Left cardiac atrium (tissue), 4 donors: ENCODE data around the gene FGFRL1. TPM values are rescaled to one million over a fixed set of nuclear protein-coding genes. Genes with fewer than 3 reads are reported as not detected.

Experiments used
- ATAC-seq, 2 donors: fragments of 200-7000 bp; cut with Tn5 transposase; one replicate each; pipeline ENCODE4 v1.9.1; 2020; ENCODE audit warnings: mild to moderate bottlenecking in 2 of 2, moderate library complexity in 2 of 2
- DNase-seq: peaks from one replicate; pipeline ENCODE4 v3.0.0-alpha.2; 2020
- intact Hi-C, 2 donors: fragments of 100-400 bp; cut with DNase I; formaldehyde crosslinking; loops; one replicate each; pipeline versions ENCODE4 v1.14.1 to v1.15.1; 2022 to 2023
- total RNA-seq, 2 donors: library from RNA; stranded (reverse); fragmentation: NEBNext Ultra II Directional; extraction: Animal tissue kit (Norgen Biotek cat#: 25700); gene quantifications; one replicate each; pipeline ENCODE4 v1.2.1, GENCODE V29; 2021
- donor health status: DM: no; HTN: yes; CAD: no.
- donor health status: DM: no; HTN: yes; CAD: no; lungs with severe emphysema.
- donor health status: DM: yes; HTN: yes; CAD: no.
- donor health status: Dilated cardiomyopathy.

The FGFRL1 gene
- total RNA-seq, 2 donors from 2014 or later: 21.6 to 29.0 TPM

DNA sequence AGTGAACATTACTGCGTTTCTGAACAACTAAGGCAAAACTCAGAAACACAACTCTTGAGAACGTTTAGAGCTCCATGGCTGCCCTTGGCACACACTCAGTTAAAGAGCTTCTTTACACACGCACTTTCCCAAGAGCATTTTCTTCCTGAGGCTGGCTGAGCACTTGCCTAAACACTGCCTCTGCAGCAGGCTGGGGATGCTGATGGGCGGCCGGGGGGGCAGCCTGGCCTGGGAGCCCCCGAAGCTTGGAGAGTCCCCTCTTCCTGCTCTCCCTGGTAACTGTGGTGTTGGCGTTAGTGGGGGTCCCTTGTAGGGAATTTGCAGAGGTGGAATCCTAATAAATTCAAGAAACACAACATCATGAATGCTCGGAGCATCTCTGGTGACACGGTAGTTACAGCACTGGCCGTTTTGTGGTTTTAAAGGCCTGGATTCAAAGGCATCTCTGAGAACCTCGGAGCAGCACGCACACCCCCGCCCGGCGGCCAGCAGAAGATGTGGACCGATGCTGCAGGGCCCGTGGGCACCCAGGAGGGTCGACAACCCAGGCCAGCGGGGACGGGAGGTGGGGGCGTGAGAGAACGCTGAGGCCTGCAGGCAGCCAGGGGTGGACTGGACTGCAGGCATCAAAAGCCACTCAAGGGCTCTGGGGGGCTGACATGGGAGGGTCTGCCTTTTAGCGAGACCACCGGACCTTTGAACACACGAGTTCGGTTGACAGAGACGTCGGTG is 45.4 kb downstream of the FGFRL1 start:
- no peak for DNase-seq
- no peak for ATAC-seq
- intact Hi-C loops: no loop called here

DNA sequence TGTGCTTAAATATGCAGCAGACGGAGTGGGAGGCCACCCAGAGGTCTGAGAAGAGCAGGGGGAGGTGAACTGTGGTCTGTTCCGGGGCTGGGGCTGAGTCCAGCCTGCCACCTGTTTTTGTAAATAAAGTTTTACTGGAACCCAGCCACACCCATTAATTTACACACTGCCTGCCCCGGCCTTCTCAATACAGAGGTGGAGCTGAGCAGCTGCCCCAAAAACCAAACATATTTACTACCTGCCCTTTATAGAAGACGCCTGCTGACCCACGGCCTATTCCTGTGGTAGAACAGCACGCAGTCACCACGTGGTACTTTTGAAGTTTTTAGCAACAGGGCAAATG is 45.9 kb downstream of the FGFRL1 start:
- ATAC-seq (no peak), DNase-seq (no peak)
- intact Hi-C loops: no loop called here

DNA sequence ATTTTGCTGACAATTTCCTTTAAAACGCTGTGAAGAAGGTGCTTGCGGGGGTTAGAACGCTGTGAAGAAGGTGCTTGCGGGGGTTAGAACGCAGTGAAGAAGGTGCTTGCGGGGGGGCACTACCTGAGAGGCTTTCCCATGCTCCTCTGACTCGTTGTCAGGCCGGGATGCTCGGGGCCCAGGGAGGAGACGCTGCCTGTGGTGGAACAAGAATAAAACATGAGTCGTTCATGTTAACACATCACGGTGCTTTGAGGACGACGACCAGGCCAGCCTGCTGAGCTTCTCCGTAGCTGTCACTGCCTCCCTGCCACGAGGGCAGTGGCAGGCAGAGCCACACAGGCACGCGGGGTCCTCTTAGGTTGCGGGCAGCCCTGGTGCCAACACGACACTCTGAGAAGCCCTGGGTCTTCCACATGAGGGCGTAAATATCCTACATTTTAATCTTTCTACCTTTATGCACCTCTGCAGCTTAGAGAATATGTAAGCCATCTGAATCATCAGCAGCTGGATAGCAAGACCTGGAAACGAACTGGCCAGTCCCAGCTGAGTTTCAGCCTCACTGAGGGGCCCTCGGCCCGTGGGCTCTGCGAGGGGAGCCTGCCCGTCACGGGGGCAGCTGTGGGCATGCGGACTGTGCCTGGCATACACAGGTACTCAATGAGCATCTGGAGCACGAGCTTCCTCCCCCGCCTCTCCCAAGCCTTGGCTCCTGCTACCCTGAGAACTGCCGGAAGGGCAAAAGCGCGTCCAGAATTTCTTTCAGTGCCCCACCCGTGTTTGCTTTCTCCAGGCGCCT is 47.0 kb downstream of the FGFRL1 start:
- peak; percentile 52 to 60 for ATAC-seq
- DNase-seq: no peak

DNA sequence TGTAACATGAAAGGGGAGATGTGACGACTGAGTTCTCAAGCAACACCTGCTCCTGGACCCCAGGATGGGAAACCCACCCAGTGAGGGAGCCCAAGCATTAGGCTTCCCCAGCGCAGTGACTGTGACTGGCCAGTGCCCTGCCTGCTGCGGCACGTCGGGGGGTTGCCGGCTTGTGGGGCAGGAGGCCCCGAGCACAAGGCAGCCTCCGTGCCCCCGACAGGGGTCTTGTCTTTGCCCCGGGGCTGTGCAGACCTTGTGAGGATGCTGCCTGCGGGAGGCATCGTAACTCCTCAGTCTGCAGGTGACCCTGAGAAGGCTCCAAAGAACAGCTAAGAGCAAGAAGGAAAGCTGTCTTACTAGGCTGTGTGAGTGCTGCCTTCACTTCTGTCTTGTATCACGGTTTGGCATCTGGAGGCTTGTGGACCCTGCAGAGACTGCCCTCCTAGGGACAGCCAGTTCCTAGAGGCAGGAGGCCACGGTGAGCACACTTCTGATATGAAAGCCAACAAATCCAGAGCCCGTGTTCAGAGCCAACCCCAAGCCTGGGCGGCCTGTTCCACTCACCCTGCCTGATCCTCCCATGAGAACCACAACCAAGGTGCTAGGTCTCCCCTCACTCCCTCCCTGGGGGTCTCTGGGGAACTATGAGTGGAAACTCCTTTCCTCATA is 47.7 kb downstream of the FGFRL1 start:
- intact Hi-C loops: no loop called here
- ATAC-seq (no peak), DNase-seq (no peak)

More for the DNA sequence above, 47.0 kb downstream of the FGFRL1 start:
- intact Hi-C loops: no loop called here

DNA sequence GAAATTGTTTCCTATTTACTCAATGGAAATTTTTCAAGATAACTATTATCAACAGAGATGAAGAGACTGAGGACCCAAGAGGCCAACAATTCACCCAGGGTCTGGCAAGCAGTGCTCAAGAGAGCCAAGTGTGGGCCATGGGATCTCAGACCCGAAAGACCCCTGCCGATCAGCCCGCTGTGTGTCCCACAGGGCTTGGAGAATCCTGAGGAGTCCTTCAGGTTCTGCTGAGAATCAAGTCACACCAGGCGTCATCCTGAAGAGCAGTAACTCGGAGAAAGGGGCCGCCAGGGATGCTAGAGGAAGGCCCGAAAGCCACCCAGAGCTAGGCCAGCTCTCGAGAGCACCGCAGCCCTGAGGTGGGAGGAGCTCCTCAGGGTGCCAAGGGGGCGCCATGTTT is 48.7 kb downstream of the FGFRL1 start:
- intact Hi-C loops: no loop called here
- no peak for ATAC-seq
- no peak for DNase-seq

DNA sequence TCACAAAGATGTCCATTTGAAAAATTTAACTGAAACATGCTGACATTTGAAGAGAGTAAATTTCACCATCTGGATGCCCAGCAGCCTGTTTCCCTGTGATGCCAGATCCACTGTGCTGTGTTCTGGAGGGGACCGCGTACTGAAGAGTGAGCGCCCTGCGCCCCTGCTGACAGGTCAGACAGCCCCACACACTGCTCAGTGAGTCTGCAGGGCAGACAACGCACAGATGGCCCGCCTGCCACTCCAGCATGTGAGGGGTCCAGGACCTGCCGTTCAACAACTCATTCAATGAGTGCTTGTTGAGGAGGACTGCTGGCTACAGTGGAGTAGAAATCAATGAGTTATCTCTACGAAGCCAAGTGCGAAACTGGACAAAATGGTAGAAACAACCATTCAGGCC is 49.2 kb downstream of the FGFRL1 start:
- intact Hi-C loops: no loop called here
- ATAC-seq (no peak), DNase-seq (no peak)

DNA sequence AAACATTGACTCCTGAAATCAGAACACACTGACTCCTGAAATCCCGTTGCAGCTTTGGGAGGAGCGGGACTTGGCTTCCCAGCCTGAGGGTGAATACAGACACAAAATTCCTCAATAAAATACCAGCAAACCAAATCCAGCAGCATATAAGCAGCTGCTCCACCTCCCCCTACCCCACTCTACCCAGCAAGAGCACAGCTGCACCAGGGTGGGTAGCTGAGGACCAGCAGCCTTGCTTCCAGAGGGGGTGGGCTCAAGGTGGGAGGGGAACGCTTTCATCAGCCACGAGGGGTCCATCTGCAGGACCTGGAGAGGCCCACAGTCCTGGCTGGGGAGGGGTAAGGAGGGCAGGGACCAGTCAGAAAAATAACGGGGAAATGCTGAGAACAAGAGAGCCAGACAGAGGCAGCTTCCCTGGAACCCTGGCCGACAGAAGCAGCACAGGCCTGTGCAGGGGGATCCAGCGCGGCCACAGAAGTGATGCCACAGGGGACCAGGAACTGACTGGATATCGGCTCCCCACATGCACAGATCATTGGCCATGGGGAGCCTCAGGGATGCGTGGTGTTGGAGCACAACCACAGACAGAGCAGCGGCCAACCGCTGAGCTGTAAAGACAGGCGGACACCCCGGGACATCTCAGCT is 49.8 kb downstream of the FGFRL1 start:
- intact Hi-C loops: no loop called here
- DNase-seq: no peak
- ATAC-seq: no peak

DNA sequence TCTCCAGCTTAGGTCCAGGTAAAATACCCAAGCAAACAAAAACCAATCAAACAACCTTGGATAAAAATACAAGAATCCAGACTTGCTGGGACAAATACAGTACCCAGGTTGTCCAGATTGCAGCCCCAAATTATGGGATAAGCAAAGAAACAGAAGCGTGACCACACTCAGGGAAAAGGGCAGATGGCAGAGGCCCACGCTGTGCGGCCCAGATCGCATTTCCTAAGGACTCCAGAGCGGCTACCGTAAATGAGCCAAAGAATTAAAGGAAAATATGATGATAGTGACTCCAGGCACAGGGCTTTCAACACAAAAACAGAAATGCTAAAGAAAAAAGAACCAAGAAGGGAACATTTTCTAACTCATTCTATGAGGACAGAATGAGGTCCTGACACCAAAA is 50.3 kb downstream of the FGFRL1 start:
- ATAC-seq: peak in 1 of 2 donors; percentile 50
- intact Hi-C loops: no loop called here
- DNase-seq: no peak

DNA sequence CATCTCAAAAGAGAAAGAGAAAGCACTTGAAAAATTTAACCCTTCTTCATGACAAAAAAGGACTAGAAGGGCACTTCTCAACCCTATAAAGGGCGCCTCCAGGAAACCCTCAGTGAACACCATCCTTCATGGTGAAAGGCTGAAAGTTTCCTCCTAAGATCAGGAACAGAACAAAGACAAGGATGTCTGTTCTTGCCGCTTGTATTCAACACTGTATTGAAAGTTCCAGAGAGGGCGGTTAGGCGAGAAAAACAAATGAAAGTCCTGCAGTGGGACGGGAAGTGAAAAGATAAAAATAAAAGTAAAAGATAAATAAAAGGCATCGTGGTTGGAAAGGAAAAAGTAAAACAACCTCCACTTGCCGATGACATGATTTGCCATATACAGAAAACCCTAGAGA is 51.0 kb downstream of the FGFRL1 start:
- intact Hi-C loops: no loop called here
- no peak for DNase-seq
- no peak for ATAC-seq

DNA sequence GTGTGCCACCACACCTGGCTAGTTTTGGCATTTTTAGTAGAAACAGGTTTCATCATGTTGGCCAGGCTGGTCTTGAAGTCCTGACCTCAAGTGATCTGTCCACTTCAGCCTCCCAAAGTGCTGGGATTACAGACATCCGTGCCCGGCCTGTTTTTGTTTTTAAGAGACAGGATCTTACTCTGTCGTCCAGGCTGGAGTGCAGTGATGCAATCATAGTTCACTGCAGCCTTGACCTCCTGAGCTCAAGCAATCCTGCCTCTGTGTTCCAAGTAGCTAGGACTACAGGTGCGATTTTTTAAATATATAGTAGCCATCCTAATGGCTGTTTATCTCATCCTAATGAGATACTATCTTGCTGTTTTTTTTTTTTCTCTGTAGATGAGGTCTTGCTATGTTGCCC is 54.3 kb downstream of the FGFRL1 start:
- ATAC-seq: no peak
- no peak for DNase-seq
- intact Hi-C loops: no loop called here

DNA sequence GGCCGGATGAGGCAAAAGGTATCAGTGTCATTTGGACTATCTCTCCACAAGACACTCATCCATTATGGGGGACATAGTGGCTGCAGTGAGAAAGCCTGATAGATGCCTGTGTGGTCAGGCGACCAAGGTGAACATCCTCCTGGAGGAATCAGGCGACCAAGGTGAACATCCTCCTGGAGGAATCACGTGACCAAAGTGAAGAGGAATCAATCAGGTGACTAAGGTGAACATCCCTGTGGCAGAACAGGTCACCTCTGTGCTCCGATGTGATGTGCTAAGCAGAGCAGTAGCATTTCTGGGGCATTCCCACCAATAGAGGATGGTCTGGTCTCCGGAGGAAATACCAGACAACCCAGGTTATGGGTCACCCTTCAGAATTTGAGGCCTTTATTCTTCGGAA is 58.0 kb downstream of the FGFRL1 start:
- intact Hi-C loops: no loop called here
- no peak for DNase-seq
- no peak for ATAC-seq

DNA sequence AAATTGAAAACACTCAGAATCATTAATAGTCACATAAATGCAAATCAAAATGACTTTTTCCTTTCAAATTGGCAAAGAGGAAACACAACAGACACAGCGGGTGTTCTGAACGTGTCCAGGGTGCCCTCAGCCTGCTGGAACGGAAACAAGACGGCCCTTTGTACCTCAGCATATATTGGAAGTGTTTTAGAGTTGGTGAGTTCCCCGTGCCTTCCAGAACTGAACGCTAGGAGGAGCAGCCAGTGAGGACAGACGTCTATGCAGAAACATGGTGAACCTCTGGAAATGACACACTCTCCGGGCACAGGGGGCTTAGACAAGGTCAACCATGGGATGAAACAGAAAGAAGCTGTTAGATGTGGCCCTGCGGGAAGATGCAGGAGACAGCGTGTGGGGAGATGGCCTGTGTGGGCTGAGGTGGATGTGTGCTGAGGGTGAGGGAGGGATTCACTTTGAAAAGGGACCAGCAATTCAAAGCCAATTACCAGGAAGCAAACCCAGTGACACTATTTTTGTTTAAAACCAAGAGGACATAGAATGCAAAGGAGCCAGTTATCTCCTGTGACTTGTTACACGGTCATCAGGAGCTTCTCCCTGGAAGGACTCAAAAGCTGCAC is 61.5 kb downstream of the FGFRL1 start:
- DNase-seq: peak; percentile 57

DNA sequence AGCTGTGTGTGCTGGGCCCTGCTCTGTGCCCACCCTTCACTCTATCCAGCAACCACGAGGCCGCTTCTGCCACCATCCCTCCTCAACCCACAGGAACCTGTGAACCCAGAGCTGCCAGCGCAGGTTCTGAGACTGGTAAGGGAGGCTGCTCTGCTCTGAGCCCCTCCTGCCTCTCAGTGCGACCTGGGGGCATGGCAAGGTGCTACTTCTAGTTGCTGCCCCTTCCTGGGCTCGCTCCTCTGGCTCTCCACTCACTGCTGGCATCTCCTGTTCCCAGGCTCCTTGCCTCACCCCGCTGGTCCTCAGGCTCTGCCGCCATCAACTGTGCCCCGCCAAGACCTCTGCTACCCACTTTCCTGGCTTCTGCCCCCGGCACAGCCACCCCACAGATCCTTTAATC is 62.7 kb downstream of the FGFRL1 start:
- DNase-seq (no peak), ATAC-seq (no peak)
- intact Hi-C loops: no loop called here

More for the DNA sequence above, 61.5 kb downstream of the FGFRL1 start:
- ATAC-seq: peak; percentile 59 to 69
- intact Hi-C loops: no loop called here

DNA sequence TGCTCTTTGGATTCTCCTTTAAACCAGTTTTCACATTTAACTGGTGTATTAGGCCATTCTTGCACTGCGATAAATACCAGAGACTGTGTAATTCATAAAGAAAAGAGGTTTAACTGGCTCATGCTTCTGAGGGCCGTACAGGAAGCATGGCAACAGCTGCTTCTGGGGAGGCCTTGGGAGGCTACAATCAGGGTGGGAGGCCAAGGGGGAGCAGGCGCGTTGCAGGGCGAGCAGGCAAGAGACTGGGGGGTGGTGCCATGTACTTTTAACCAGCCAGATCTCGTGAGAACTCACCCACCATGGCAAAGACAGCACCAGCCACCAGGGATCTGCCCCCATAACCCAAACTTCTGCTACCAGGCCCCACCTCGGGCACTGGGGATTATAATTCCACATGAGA is 63.8 kb downstream of the FGFRL1 start:
- intact Hi-C loops: no loop called here

DNA sequence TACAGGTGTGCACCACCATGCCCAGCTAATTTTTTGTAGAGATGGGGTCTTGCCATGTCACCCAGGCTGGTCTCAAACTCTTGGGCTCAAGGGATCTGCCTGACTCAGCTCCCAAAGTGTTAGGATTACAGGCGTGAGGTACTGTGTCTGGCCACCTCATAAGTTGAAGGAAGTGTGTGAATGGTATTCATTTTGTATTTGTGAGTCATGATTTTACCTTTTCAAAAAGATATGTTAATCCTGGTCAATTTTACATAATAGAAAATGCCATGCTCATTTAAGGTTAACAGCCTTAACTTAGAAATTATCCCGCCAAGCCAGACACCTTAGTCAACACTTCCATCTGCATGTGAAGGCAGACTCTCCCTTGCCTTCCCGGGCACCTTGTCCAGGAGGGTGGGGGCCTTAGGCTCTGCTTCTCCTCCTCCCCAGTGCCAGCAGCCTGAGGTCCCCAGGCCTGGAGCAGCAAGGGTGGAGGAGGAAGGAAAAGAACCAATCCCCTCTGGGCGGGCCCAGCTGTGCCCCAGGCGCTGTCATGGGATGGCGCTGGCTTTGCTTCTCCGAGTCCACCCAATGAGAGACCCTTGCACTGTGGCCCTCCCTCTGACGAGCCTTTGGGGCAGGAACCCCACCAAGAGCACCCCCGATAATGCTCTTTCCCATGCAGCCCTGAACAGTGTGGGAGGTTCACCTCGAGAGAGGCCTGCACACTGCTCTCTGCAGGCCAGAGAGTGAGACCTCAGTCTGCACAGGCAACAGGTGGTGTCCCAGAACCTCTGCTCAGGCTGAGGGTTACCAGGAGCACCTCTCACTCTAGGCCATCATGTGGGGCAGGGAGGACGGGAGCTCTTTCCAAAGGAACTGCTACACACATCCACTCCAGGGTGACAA is 64.6 kb downstream of the FGFRL1 start:
- DNase-seq (no peak), ATAC-seq (no peak)
- intact Hi-C loops: no loop called here

More for the DNA sequence above, 63.8 kb downstream of the FGFRL1 start:
- DNase-seq (no peak), ATAC-seq (no peak)
